SK-N-SH (cell line): ENCODE measurements around the gene ZBTB16. TPM values are rescaled to one million over a fixed set of nuclear protein-coding genes. Genes with fewer than 3 reads are reported as not detected.

Experiments
- CTCF ChIA-PET: fragments of 300-600, 350-600 bp; formaldehyde crosslinking; extraction: SDS; loops from one replicate; lab custom pipeline; 2021; lab: Yijun Ruan, JAX
- POLR2A ChIA-PET: fragments of 350-600 bp; sonication (Branson Sonifier 250); formaldehyde crosslinking; extraction: SDS; loops from one replicate; lab custom pipeline; 2020; ENCODE audit warnings: antibody characterized with exemption, inconsistent platforms; lab: Yijun Ruan, JAX
- DNase-seq: peaks from one replicate; pipeline ENCODE4 v3.0.0; 2012
- H2AFZ ChIP-seq: fragments of 200-600 bp; sonication (generic); 2 replicates; pipeline ENCODE4 v1.8.1; 2016; ENCODE audit warnings: antibody characterized with exemption, mild to moderate bottlenecking, low read depth
- H3F3A ChIP-seq: fragments of 200-600 bp; sonication (generic); replicated peaks from 2 replicates; pipeline ENCODE3; 2016; ENCODE audit warnings: antibody characterized with exemption, mild to moderate bottlenecking; ENCODE audit not compliant: insufficient read depth
- H3K27ac ChIP-seq, 2 experiments: fragments of 200-500 bp in 1 of 2; fragments of 200-600 bp in 1 of 2; sonication (Bioruptor generic) in 1 of 2; sonication (generic), shearing (Covaris generic) in 1 of 2; 2 replicates each; pipeline versions ENCODE4 v1.5.1 to v1.6.1; 2014 to 2016; ENCODE audit warnings: low read depth in 2 of 2, inconsistent platforms in 1 of 2, low read length in 1 of 2, mild to moderate bottlenecking in 1 of 2, mixed read lengths in 1 of 2
- H3K27me3 ChIP-seq: fragments of 200-600 bp; sonication (generic), shearing (Covaris generic); 2 replicates; pipeline ENCODE4 v1.6.1; 2016; ENCODE audit warnings: mixed run types; ENCODE audit not compliant: insufficient read depth
- H3K36me3 ChIP-seq, 2 experiments: fragments of 200-500 bp in 1 of 2; fragments of 200-600 bp in 1 of 2; sonication (Bioruptor generic) in 1 of 2; sonication (generic) in 1 of 2; replicated peaks in 1 of 2; 2 replicates each; pipeline versions ENCODE3 to v1.5.1; 2014 to 2016; ENCODE audit warnings: low read length in 1 of 2, mild to moderate bottlenecking in 1 of 2; ENCODE audit not compliant: insufficient read depth in 2 of 2, control insufficient read depth in 1 of 2
- H3K4me1 ChIP-seq, 2 experiments: fragments of 200-500 bp in 1 of 2; fragments of 200-600 bp in 1 of 2; sonication (Bioruptor generic) in 1 of 2; sonication (generic), shearing (Covaris generic) in 1 of 2; 2 replicates each; pipeline versions ENCODE4 v1.5.1 to v1.6.1; 2014 to 2016; ENCODE audit warnings: low read depth in 1 of 2, low read length in 1 of 2, mixed run types in 1 of 2; ENCODE audit not compliant: insufficient read depth in 2 of 2, control insufficient read depth in 1 of 2
- H3K4me2 ChIP-seq: fragments of 200-600 bp; sonication (generic), shearing (Covaris generic); 2 replicates; pipeline ENCODE4 v1.6.1; 2017; ENCODE audit warnings: mixed run types
- H3K4me3 ChIP-seq, 2 experiments: fragments of 200-500 bp in 1 of 2; fragments of 200-600 bp in 1 of 2; sonication (Bioruptor generic) in 1 of 2; sonication (generic), shearing (Covaris generic) in 1 of 2; 2 replicates each; pipeline versions ENCODE4 v1.5.1 to v1.8.1; 2014 to 2016; ENCODE audit warnings: low read depth in 2 of 2, inconsistent platforms in 1 of 2, low read length in 1 of 2, mild to moderate bottlenecking in 1 of 2, mixed read lengths in 1 of 2, moderate library complexity in 1 of 2
- H3K79me2 ChIP-seq: fragments of 200-600 bp; sonication (generic); 2 replicates; pipeline ENCODE4 v1.8.1; 2017; ENCODE audit warnings: mild to moderate bottlenecking; ENCODE audit not compliant: insufficient read depth
- H3K9ac ChIP-seq: fragments of 200-600 bp; sonication (generic); 2 replicates; pipeline ENCODE4 v1.6.1; 2017; ENCODE audit warnings: mixed run types
- H3K9me2 ChIP-seq: fragments of 200-600 bp; sonication (generic); 2 replicates; pipeline ENCODE4 v1.6.1; 2017; ENCODE audit warnings: mixed run types
- H3K9me3 ChIP-seq: fragments of 200-600 bp; sonication (generic); 2 replicates; pipeline ENCODE4 v1.6.1; 2017; ENCODE audit warnings: mixed run types, mild to moderate bottlenecking, moderate library complexity
- H4K20me1 ChIP-seq: fragments of 200-600 bp; sonication (generic); 2 replicates; pipeline ENCODE4 v1.6.1; 2017; ENCODE audit warnings: mild to moderate bottlenecking, mixed run types; ENCODE audit not compliant: insufficient read depth
- ELF1 ChIP-seq: IDR thresholded peaks from 2 replicates; pipeline ENCODE4 v1.4.0; 2012
- EP300 ChIP-seq, 2 experiments: IDR thresholded peaks; 2 replicates each; pipeline versions ENCODE4 v1.4.0 to v1.6.1; 2012; ENCODE audit warnings: borderline replicate concordance in 1 of 2, low read depth in 1 of 2, low read length in 1 of 2
- FOXJ3 ChIP-seq: sonication (generic); formaldehyde crosslinking; IDR thresholded peaks from 2 replicates; pipeline ENCODE4 v1.5.1; 2020; ENCODE audit warnings: mild to moderate bottlenecking, missing genetic modification reagents
- GABPA ChIP-seq: IDR thresholded peaks from 2 replicates; pipeline ENCODE4 v1.4.0; 2012; ENCODE audit warnings: low read depth, mild to moderate bottlenecking
- GATA2 ChIP-seq: sonication (generic); formaldehyde crosslinking; IDR thresholded peaks from 2 replicates; pipeline ENCODE4 v1.5.0; 2020; ENCODE audit warnings: mild to moderate bottlenecking, missing genetic modification reagents
- JUND ChIP-seq: IDR thresholded peaks from 2 replicates; pipeline ENCODE4 v1.4.0; 2012
- MEF2A ChIP-seq: IDR thresholded peaks from 2 replicates; pipeline ENCODE4 v1.4.0; 2012; ENCODE audit warnings: low read depth, borderline replicate concordance
- NRF1 ChIP-seq: IDR thresholded peaks from 2 replicates; pipeline ENCODE4 v1.6.1; 2012; ENCODE audit warnings: low read depth, mild to moderate bottlenecking, low read length
- PBX3 ChIP-seq: IDR thresholded peaks from 2 replicates; pipeline ENCODE4; 2012
- REST ChIP-seq: IDR thresholded peaks from 2 replicates; pipeline ENCODE4 v1.6.1; 2012; ENCODE audit warnings: mild to moderate bottlenecking, low read depth, low read length, moderate library complexity
- RFX5 ChIP-seq: IDR thresholded peaks from 2 replicates; pipeline ENCODE4 v1.6.1; 2012; ENCODE audit warnings: mild to moderate bottlenecking, improper control_type of control experiment, low read length
- TAF1 ChIP-seq: IDR thresholded peaks from 2 replicates; pipeline ENCODE4 v1.6.1; 2012; ENCODE audit warnings: low read depth, mild to moderate bottlenecking, low read length, moderate library complexity, borderline replicate concordance
- TCF12 ChIP-seq: IDR thresholded peaks from 2 replicates; pipeline ENCODE4 v1.4.0; 2012
- USF2 ChIP-seq: fragments of 150-350 bp; IDR thresholded peaks from 2 replicates; pipeline ENCODE4 v1.6.1; 2017; ENCODE audit warnings: antibody characterized with exemption, low read length, low read depth, borderline replicate concordance
- YY1 ChIP-seq: IDR thresholded peaks from 2 replicates; pipeline ENCODE4 v1.4.0; 2012; ENCODE audit warnings: low read depth, mild to moderate bottlenecking
- WGBS: methylation state at CpG from one replicate; pipeline ENCODE4 v1.1.6; 2017; ENCODE audit warnings: low lambda C conversion rate; 5-methylcytosine and 5-hydroxymethylcytosine counted together
- polyA plus RNA-seq, 3 experiments: library from polyadenylated mRNA; depleted of rRNA; stranded (reverse); fragments of >200 nt; gene quantifications; 2 replicates each; pipeline ENCODE4 v1.2.3, GENCODE V29; 2012
- TF ChIP-seq, protein P1 (sequence below): fragments of 150-350 bp; IDR thresholded peaks from 2 replicates; pipeline ENCODE4 v1.6.1; 2016; ENCODE audit warnings: mild to moderate bottlenecking, low read depth, low read length
- TF ChIP-seq, protein P2 (sequence below): fragments of 200-600 bp; sonication (generic); IDR thresholded peaks from 2 replicates; pipeline ENCODE4 v1.6.1; 2017; ENCODE audit warnings: antibody characterized with exemption, mild to moderate bottlenecking, moderate library complexity

The ZBTB16 gene
- polyA plus RNA-seq, 1 of the 3 experiments (the other 2 are of a cell fraction): not detected

GRCh38 chr11:114219559-114220349, 160.2 kb downstream of the ZBTB16 start:
- no peaks in the 10 kb centered on the region for H3K9me2 ChIP-seq
- no peaks in the 10 kb centered on the region; a peak in 1 of 4 replicates for H3K4me1 ChIP-seq
- no peak overlapping the region for H3K27ac ChIP-seq
- H2AFZ ChIP-seq: no peak overlapping the region
- CTCF ChIA-PET: interaction anchor here (0.9 to 1.9 kb wide), 5 partner anchors 9 to 224 kb away, joined by 3 to 10 read pairs (median 4); no protein-coding TSS in a partner anchor
- POLR2A ChIA-PET: interaction anchor here (0.6 kb wide), 1 partner anchor 26 kb away, joined by 3 read pairs; no protein-coding TSS in a partner anchor
- 18% methylated on average over 6 of the region's 6 CpGs for WGBS
- peaks cover 5% of the 10 kb centered on the region; the same call in 1 of the 2 replicates for H3K27me3 ChIP-seq
- no peaks in the 10 kb centered on the region for H3K79me2 ChIP-seq
- H4K20me1 ChIP-seq: no peaks in the 10 kb centered on the region
- H3K4me2 ChIP-seq: no peak overlapping the region
- H3K9ac ChIP-seq: no peak overlapping the region
- H3K36me3 ChIP-seq: no peaks in the 10 kb centered on the region
- no peak for DNase-seq
- TF ChIP-seq TCF12 (no peak), GATA2 (CRISPR knock-in tag) (no peak), ELF1 (no peak), JUND (no peak), TAF1 (no peak), MEF2A (no peak), GABPA (no peak), NRF1 (no peak), PBX3 (no peak), RFX5 (no peak), YY1 (no peak), FOXJ3 (no peak), EP300 (IDR thresholded peaks at IDR 0.05; ENCODE audit: borderline replicate concordance in 1 of 2, low read depth in 1 of 2, low read length in 1 of 2) (no peak), USF2 (no peak)
- TF ChIP-seq, protein P1, sequence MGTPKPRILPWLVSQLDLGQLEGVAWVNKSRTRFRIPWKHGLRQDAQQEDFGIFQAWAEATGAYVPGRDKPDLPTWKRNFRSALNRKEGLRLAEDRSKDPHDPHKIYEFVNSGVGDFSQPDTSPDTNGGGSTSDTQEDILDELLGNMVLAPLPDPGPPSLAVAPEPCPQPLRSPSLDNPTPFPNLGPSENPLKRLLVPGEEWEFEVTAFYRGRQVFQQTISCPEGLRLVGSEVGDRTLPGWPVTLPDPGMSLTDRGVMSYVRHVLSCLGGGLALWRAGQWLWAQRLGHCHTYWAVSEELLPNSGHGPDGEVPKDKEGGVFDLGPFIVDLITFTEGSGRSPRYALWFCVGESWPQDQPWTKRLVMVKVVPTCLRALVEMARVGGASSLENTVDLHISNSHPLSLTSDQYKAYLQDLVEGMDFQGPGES: no peak
- H3F3A ChIP-seq: no peaks in the 10 kb centered on the region
- no peaks in the 10 kb centered on the region for H3K9me3 ChIP-seq
- no peak overlapping the region for H3K4me3 ChIP-seq

GRCh38 chr11:114221037-114221436, 161.5 kb downstream of the ZBTB16 start:
- no peak for DNase-seq
- H3K4me1 ChIP-seq: no peaks in the 10 kb centered on the region; a peak in 1 of 4 replicates
- no peak overlapping the region for H2AFZ ChIP-seq
- no peaks in the 10 kb centered on the region for H3K36me3 ChIP-seq
- H3K27me3 ChIP-seq: no peaks in the 10 kb centered on the region
- H3K9me3 ChIP-seq: no peaks in the 10 kb centered on the region
- H3K4me3 ChIP-seq: no peak overlapping the region
- H4K20me1 ChIP-seq: no peaks in the 10 kb centered on the region
- POLR2A ChIA-PET: no interaction called here
- no peaks in the 10 kb centered on the region for H3F3A ChIP-seq
- TF ChIP-seq FOXJ3 (no peak), REST (no peak)
- TF ChIP-seq, protein P2, sequence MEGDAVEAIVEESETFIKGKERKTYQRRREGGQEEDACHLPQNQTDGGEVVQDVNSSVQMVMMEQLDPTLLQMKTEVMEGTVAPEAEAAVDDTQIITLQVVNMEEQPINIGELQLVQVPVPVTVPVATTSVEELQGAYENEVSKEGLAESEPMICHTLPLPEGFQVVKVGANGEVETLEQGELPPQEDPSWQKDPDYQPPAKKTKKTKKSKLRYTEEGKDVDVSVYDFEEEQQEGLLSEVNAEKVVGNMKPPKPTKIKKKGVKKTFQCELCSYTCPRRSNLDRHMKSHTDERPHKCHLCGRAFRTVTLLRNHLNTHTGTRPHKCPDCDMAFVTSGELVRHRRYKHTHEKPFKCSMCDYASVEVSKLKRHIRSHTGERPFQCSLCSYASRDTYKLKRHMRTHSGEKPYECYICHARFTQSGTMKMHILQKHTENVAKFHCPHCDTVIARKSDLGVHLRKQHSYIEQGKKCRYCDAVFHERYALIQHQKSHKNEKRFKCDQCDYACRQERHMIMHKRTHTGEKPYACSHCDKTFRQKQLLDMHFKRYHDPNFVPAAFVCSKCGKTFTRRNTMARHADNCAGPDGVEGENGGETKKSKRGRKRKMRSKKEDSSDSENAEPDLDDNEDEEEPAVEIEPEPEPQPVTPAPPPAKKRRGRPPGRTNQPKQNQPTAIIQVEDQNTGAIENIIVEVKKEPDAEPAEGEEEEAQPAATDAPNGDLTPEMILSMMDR: no peak
- CTCF ChIA-PET: interaction anchor here (0.9 to 1.5 kb wide), 4 partner anchors 8 to 42 kb away, joined by 3 to 5 read pairs (median 4); no protein-coding TSS in a partner anchor
- no peaks in the 10 kb centered on the region for H3K9me2 ChIP-seq
- no peak overlapping the region for H3K9ac ChIP-seq
- H3K79me2 ChIP-seq: no peaks in the 10 kb centered on the region
- no peak overlapping the region for H3K4me2 ChIP-seq
- H3K27ac ChIP-seq: no peak overlapping the region
- WGBS: 29% methylated on average over 2 of the region's 2 CpGs
